Measurements from ENCODE around the gene EHBP1.

The EHBP1 gene

DNA sequence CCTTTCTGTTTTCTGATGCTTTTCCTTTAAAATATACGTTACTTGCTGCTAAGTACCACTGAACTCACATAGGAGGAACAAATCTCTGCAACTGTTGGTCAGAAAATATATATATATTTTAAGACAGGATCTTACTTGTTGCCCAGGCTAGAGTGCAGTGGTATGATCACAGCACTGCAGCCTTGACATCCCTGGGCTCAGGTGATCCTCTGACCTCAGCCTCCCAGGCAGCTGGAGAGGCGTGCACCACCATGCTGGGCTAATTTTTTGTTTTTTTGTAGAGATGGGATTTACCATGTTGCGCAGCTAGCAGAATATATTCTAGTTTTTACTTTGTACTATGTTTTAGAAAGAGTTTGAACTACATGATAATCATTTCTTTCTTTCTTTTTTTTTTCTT, 51.5 kb downstream of the EHBP1 start:
- Histone ChIP-seq H3K9me3 (replicated peaks in 1 of 11) (peaks cover 14 to 21% (median 18%) of the 10 kb centered on the region in 11 experiments; a peak in 21 of 22 replicates), H3K36me3 (peaks cover 0 to 18% (median 10%) of the 10 kb centered on the region in 11 experiments; a peak in 15 of 22 replicates), H4K20me1 (no peaks in the 10 kb centered on the region; a peak in 2 of 22 replicates), H3K27me3 (no peaks in the 10 kb centered on the region), H3K4me3 (no peak overlapping the region), H3K27ac (no peak overlapping the region), H3K9ac (no peak overlapping the region), H3K4me1 (no peaks in the 10 kb centered on the region), H3K4me2 (no peak overlapping the region)
- no peak for TF ChIP-seq Cebpa-rat (IDR thresholded peaks at IDR 0.05)

GRCh38 chr2:62760026-62760425, 54.5 kb downstream of the EHBP1 start:
- no peak overlapping the region for H3K9ac ChIP-seq
- no peak overlapping the region for H3K27ac ChIP-seq
- H3K4me2 ChIP-seq: no peak overlapping the region
- peaks cover 0 to 4% (median under 1%) of the 10 kb centered on the region in 11 experiments; a peak in 6 of 22 replicates for H3K36me3 ChIP-seq
- no peaks in the 10 kb centered on the region for H3K4me1 ChIP-seq
- no peaks in the 10 kb centered on the region for H3K27me3 ChIP-seq
- no peak for TF ChIP-seq Cebpa-rat (IDR thresholded peaks at IDR 0.05)
- H4K20me1 ChIP-seq: no peaks in the 10 kb centered on the region; a peak in 1 of 22 replicates
- peaks cover 0 to 4% (median 1%) of the 10 kb centered on the region in 11 experiments; a peak in 14 of 22 replicates for H3K9me3 ChIP-seq (replicated peaks in 1 of 11)
- no peak overlapping the region for H3K4me3 ChIP-seq

DNA sequence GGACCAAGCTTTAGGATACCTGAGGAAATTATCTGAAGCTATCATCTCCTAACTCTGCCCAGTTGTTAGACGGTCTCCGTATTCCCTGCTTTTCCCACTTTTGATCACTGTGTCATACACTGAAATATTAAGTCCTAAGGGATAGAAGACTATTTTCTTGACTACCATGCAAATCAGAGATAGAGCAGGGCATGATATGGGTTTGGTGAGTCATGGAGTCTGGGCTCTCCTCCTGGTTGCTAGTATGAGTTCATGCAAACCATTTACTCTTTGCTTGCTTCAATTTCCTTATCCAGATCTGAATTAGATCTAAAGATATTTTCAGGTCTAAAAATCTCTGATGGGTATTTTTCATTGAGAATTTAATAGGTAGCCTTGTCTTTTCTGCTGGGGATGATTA, 55.0 kb downstream of the EHBP1 start:
- no peak overlapping the region for H3K27ac ChIP-seq
- H3K27me3 ChIP-seq: no peaks in the 10 kb centered on the region

DNA sequence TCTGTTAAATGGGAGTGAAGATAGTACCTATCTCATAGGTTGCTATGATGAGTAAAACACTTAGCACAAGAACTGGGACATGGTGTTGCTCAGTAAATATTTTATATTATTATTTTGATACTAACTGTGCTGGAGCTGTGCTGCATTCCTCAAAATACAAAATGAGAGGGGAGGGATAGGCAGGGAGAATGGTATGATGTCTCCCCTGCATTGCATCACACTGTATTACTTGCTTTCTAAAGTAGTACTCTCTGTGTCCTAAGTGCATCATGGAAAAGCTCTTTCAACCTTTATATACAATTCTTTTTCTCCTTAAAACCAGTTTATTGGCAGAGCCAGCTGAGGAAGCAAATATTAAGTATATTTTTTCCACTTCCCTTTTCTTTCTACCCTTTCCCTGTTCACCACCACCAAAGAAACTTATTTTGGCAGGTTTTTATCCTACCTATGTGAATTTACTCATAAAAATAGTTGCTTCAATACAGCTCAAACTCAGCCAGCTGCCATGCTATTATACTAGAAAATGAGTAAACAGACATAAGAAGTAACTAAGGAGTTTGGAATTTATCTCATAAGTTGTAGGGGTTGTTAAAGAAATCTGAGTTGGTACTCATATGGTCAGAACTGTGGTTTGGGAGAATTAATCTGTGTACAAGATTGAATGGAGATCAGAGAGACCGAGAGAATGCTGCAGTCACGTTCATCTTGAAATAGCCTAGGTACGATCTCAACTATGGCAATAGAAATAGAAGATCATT, 60.3 kb downstream of the EHBP1 start:
- Histone ChIP-seq H3K36me3 (peaks cover 0 to 16% (median 0%) of the 10 kb centered on the region in 11 experiments; a peak in 5 of 22 replicates), H3K9me3 (replicated peaks in 1 of 11) (peaks cover 0 to 26% (median 7%) of the 10 kb centered on the region in 11 experiments; a peak in 9 of 22 replicates), H3K4me1 (no peaks in the 10 kb centered on the region), H3K9ac (no peak overlapping the region), H3K27ac (no peak overlapping the region), H3K27me3 (no peaks in the 10 kb centered on the region), H3K4me3 (no peak overlapping the region), H4K20me1 (no peaks in the 10 kb centered on the region), H3K4me2 (no peak overlapping the region)
- no peak for TF ChIP-seq Cebpa-rat (IDR thresholded peaks at IDR 0.05)

More for the DNA sequence above, 55.0 kb downstream of the EHBP1 start:
- Histone ChIP-seq H3K9me3 (replicated peaks in 1 of 11) (no peaks in the 10 kb centered on the region), H3K36me3 (no peaks in the 10 kb centered on the region), H3K4me3 (no peak overlapping the region), H3K9ac (no peak overlapping the region), H3K4me2 (no peak overlapping the region), H4K20me1 (no peaks in the 10 kb centered on the region; a peak in 1 of 22 replicates), H3K4me1 (no peaks in the 10 kb centered on the region)
- no peak for TF ChIP-seq Cebpa-rat (IDR thresholded peaks at IDR 0.05)

DNA sequence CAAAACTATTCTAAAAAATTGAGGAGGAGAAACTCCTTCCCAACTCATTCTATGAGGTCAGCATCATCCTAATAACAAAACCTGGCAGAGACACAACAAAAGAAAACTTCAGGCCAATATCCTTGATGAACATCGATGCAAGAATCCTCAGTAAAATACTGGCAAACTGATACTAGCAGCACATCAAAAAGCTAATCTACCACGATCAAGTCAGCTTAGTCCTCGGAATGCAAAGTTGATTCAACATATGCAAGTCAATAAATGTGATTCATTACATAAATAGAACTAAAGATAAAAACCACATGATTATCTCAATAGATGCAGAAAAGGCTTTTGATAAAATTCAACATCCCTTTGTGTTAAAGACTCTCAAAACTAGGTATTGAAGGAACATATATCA, 63.1 kb downstream of the EHBP1 start:
- no peaks in the 10 kb centered on the region for H4K20me1 ChIP-seq
- TF ChIP-seq Cebpa-rat (IDR thresholded peaks at IDR 0.05): no peak
- no peak overlapping the region for H3K9ac ChIP-seq
- no peak overlapping the region for H3K4me2 ChIP-seq
- peaks cover 0 to 3% (median 0%) of the 10 kb centered on the region in 10 experiments; a peak in 1 of 20 replicates for H3K4me1 ChIP-seq
- peaks cover 0 to 16% (median 0%) of the 10 kb centered on the region in 11 experiments; a peak in 5 of 22 replicates for H3K36me3 ChIP-seq
- no peak overlapping the region for H3K27ac ChIP-seq
- peaks cover 0 to 26% (median 7%) of the 10 kb centered on the region in 11 experiments; a peak in 9 of 22 replicates for H3K9me3 ChIP-seq (replicated peaks in 1 of 11)
- no peaks in the 10 kb centered on the region for H3K27me3 ChIP-seq
- no peak overlapping the region for H3K4me3 ChIP-seq

GRCh38 chr2:62770629-62771028, 65.1 kb downstream of the EHBP1 start:
- TF ChIP-seq Cebpa-rat (IDR thresholded peaks at IDR 0.05): no peak
- no peaks in the 10 kb centered on the region for H4K20me1 ChIP-seq

DNA sequence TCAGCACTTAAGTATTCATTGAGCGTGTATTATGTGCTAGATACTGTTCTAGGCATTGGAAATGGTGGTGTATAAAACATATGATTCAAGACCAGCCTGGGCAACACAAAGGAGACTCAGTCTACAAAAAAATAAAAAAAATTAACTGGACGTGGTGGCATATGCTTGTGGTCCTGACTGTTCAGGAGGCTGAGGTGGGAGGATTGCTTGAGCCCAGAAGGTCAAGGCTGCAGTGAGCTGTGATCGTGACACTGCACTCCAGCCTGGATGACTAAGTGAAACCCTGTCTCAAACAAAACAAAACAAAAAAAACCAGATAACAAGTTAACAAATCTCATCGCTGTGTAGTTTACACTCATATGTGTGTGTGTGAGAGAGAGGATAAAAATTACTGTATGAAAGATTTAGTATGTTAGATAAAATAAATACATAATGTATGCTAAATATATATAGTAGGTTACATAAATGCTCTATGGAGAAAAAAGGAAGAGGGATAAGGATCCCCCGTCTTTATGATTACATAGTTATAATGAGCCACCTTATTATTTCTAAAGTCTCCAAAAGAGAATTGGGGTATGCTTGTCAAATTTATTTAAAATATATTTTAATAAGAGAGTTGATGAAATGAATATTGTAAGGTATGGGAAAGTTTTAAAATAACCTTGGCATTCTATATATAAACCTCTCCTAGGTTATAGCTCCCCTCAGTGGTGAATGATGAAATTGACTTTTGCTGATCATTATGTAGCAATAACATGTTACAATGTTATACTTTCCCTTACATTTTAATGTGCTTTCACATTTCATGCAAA, 69.2 kb downstream of the EHBP1 start:
- Histone ChIP-seq H3K27ac (no peak overlapping the region), H3K4me1 (peaks cover 5 to 17% (median 11%) of the 10 kb centered on the region in 10 experiments; a peak in 16 of 20 replicates)

More at GRCh38 chr2:62770629-62771028, 65.1 kb downstream of the EHBP1 start:
- H3K4me1 ChIP-seq: peaks cover 0 to 3% (median 0%) of the 10 kb centered on the region in 10 experiments; a peak in 1 of 20 replicates
- no peaks in the 10 kb centered on the region for H3K27me3 ChIP-seq
- no peak overlapping the region for H3K4me3 ChIP-seq
- no peak overlapping the region for H3K4me2 ChIP-seq
- H3K9ac ChIP-seq: no peak overlapping the region
- no peak overlapping the region for H3K27ac ChIP-seq
- H3K9me3 ChIP-seq (replicated peaks in 1 of 11): peaks cover 0 to 26% (median 7%) of the 10 kb centered on the region in 11 experiments; a peak in 9 of 22 replicates
- H3K36me3 ChIP-seq: peaks cover 0 to 16% (median 0%) of the 10 kb centered on the region in 11 experiments; a peak in 5 of 22 replicates

DNA sequence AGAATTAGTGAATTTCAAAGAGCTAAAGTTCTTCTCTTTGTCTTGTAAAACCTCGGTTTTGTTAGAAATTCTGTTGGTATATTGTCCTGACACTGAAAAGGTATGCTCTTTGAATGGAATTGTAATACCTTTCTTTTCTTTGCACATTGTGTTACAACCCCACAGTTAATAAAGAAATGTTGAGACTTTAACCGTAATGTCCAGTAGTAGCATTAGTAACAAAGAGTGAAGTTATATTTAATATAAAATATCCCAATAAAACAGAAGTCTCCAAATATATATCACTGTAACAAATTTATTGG, 69.8 kb downstream of the EHBP1 start:
- Histone ChIP-seq H3K9me3 (replicated peaks in 1 of 11) (peaks cover 0 to 5% (median 4%) of the 10 kb centered on the region in 11 experiments; a peak in 5 of 22 replicates), H3K36me3 (0 out of 22 replicates have a peak, but pooled peaks cover 0 to 5% (median 0%) of the 10 kb centered on the region in 11 experiments), H4K20me1 (no peaks in the 10 kb centered on the region), H3K4me1 (peaks cover 5 to 17% (median 11%) of the 10 kb centered on the region in 10 experiments; a peak in 16 of 20 replicates), H3K9ac (no peak overlapping the region), H3K4me2 (no peak overlapping the region), H3K27ac (no peak overlapping the region), H3K27me3 (no peaks in the 10 kb centered on the region), H3K4me3 (no peak overlapping the region)
- TF ChIP-seq Cebpa-rat (IDR thresholded peaks at IDR 0.05): no peak

More for the DNA sequence above, 69.2 kb downstream of the EHBP1 start:
- no peak overlapping the region for H3K9ac ChIP-seq
- no peaks in the 10 kb centered on the region for H4K20me1 ChIP-seq
- no peaks in the 10 kb centered on the region for H3K27me3 ChIP-seq
- 0 out of 22 replicates have a peak, but pooled peaks cover 0 to 7% (median 0%) of the 10 kb centered on the region in 11 experiments for H3K36me3 ChIP-seq
- H3K4me3 ChIP-seq: no peak overlapping the region
- H3K9me3 ChIP-seq (replicated peaks in 1 of 11): peaks cover 0 to 9% (median 5%) of the 10 kb centered on the region in 11 experiments; a peak in 7 of 22 replicates
- H3K4me2 ChIP-seq: no peak overlapping the region
- no peak for TF ChIP-seq Cebpa-rat (IDR thresholded peaks at IDR 0.05)

GRCh38 chr2:62783679-62784078, 78.2 kb downstream of the EHBP1 start:
- no peak overlapping the region for H3K4me2 ChIP-seq
- no peak overlapping the region for H3K4me3 ChIP-seq
- no peaks in the 10 kb centered on the region for H3K27me3 ChIP-seq
- no peaks in the 10 kb centered on the region for H4K20me1 ChIP-seq
- TF ChIP-seq Cebpa-rat (IDR thresholded peaks at IDR 0.05): no peak
- peaks cover 0 to 7% (median 0%) of the 10 kb centered on the region in 10 experiments; a peak in 4 of 20 replicates for H3K4me1 ChIP-seq
- H3K9ac ChIP-seq: no peak overlapping the region
- H3K36me3 ChIP-seq: peaks cover 9 to 21% (median 15%) of the 10 kb centered on the region in 11 experiments; a peak in 17 of 22 replicates
- H3K9me3 ChIP-seq (replicated peaks in 1 of 11): peaks cover 14 to 21% (median 19%) of the 10 kb centered on the region in 11 experiments
- no peak overlapping the region for H3K27ac ChIP-seq
